GM18505 (cell line): Measurements from ENCODE around the gene PAK4.

Experiments used
- ATAC-seq: cut with Tn5 transposase; IDR thresholded peaks from one replicate; pipeline ENCODE4 v1.9.1; 2021; ENCODE audit not compliant: unreplicated experiment
- POLR2A ChIP-seq: IDR thresholded peaks from 4 replicates; pipeline ENCODE4 v1.6.1; 2011; ENCODE audit warnings: borderline replicate concordance; ENCODE audit not compliant: insufficient read depth, insufficient read length; ENCODE audit errors: extremely low read depth

PAK4 gene

GRCh38 chr19:39144290-39145071 is 18.9 kb downstream of the PAK4 start:
- no peak for TF ChIP-seq POLR2A
- ATAC-seq: no peak

GRCh38 chr19:39145180-39145953 is 19.8 kb downstream of the PAK4 start:
- no peak for TF ChIP-seq POLR2A
- no peak for ATAC-seq

GRCh38 chr19:39146091-39146490 is 20.5 kb downstream of the PAK4 start:
- no peak for ATAC-seq
- TF ChIP-seq POLR2A: no peak

GRCh38 chr19:39146686-39147450 is 21.3 kb downstream of the PAK4 start:
- no peak for TF ChIP-seq POLR2A
- no peak for ATAC-seq

GRCh38 chr19:39147480-39147879 is 21.9 kb downstream of the PAK4 start:
- no peak for ATAC-seq
- no peak for TF ChIP-seq POLR2A

- ATAC-seq: no peak
- no peak for TF ChIP-seq POLR2A
Measured at GRCh38 chr19:39148939-39149529, 23.4 kb downstream of the PAK4 start.

- ATAC-seq: no peak
- TF ChIP-seq POLR2A: no peak
Measured at GRCh38 chr19:39150235-39150634, 24.6 kb downstream of the PAK4 start.

- no peak for TF ChIP-seq POLR2A
- ATAC-seq: no peak
Measured at GRCh38 chr19:39150807-39151600, 25.4 kb downstream of the PAK4 start.

GRCh38 chr19:39152066-39152465 is 26.5 kb downstream of the PAK4 start:
- ATAC-seq: no peak
- TF ChIP-seq POLR2A: no peak

GRCh38 chr19:39154100-39154628 is 28.6 kb downstream of the PAK4 start:
- no peak for TF ChIP-seq POLR2A
- no peak for ATAC-seq

GRCh38 chr19:39154629-39155100 is 29.1 kb downstream of the PAK4 start:
- no peak for TF ChIP-seq POLR2A
- no peak for ATAC-seq

GRCh38 chr19:39155114-39155700 is 29.6 kb downstream of the PAK4 start:
- ATAC-seq: no peak
- TF ChIP-seq POLR2A: no peak
